Measurements from ENCODE around the gene ADCY3.
"Not testable (repeated sequence)": the region's sequence is repeated elsewhere in the genome, so short reads cannot be mapped to it uniquely, and the experiment has no call there.

ADCY3 gene

DNA sequence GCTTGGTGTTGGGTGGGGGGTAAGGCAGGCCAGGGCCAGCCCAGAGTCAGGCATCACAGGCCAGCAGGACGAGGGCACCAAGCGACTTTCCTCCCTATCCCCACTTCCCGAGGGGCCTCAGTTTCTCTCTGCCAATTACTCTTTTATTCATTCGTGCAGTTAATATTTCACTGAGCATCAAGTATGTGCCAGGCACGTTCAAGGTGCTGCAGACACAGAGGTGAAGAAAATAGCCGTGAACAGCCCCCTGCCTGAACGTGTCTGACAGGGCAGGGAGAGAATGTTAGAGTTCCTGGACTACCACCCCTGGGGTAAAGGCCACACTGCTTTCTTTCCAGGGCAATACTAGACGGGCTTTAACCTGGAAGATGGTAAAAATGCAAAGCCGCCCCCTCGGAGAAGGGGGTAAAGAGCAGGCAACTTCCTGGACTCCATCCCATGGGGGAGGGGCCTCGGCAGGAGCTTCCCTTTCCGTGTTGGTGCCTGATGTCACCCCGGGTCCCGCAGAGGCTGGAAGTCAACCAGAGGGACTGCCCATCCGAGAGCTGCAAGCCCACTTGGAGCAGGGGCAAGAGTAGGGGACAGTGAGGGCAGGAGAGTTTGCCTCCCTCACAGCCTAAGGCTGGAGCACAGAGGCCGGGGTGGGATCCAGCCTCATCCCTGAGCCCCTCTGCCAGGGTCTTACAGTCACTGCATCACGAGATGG, 79.7 kb downstream of the ADCY3 start:
- Histone ChIP-seq H3K27me3 (no peaks in the 10 kb centered on the region), H3K9me3 (no peaks in the 10 kb centered on the region), H3K36me3 (peaks cover 15% of the 10 kb centered on the region), H3K4me1 (no peaks in the 10 kb centered on the region), H3K4me3 (ENCODE audit: low read depth, low read length) (no peak overlapping the region)
- DNase-seq = no peak
- TF ChIP-seq CTCF (IDR thresholded peaks at IDR 0.05; ENCODE audit: low read depth, low read length) = no peak

DNA sequence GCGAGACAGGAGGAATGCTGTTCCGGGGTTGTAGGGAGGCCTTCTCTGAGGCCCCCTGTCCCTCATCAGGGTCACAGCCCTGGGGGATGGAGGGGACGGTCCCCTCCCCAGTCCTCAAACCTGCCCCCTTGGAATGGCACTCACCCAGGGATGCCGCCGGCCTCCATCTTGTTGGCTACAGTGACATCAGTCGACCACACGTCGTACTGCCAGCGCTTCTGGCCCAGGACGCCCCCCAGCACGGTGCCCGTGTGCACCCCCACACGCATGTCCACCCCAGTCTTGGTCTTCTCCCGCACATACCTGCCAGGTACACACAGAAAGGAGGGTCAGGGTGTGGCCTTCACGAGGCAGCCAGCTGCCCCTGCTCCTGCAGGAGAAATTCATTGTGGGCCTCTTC, 80.3 kb downstream of the ADCY3 start:
- DNase-seq = no peak
- TF ChIP-seq CTCF (IDR thresholded peaks at IDR 0.05; ENCODE audit: low read depth, low read length) = no peak
- Histone ChIP-seq H3K4me1 (no peaks in the 10 kb centered on the region), H3K27me3 (no peaks in the 10 kb centered on the region), H3K4me3 (ENCODE audit: low read depth, low read length) (no peak overlapping the region), H3K36me3 (peaks cover 20% of the 10 kb centered on the region), H3K9me3 (no peaks in the 10 kb centered on the region)

- Histone ChIP-seq H3K27me3 (no peaks in the 10 kb centered on the region), H3K4me3 (ENCODE audit: low read depth, low read length) (no peak overlapping the region), H3K4me1 (no peaks in the 10 kb centered on the region), H3K36me3 (peaks cover 23% of the 10 kb centered on the region), H3K9me3 (no peaks in the 10 kb centered on the region)
- no peak for DNase-seq
- TF ChIP-seq CTCF (IDR thresholded peaks at IDR 0.05; ENCODE audit: low read depth, low read length) = no peak
Measured at GRCh38 chr2:24838541-24838940, 81.5 kb downstream of the ADCY3 start.

- H3K36me3 ChIP-seq = peaks cover 23% of the 10 kb centered on the region
- H3K4me3 ChIP-seq (ENCODE audit: low read depth, low read length) = no peak overlapping the region
- H3K9me3 ChIP-seq = no peaks in the 10 kb centered on the region
- no peak for DNase-seq
- no peaks in the 10 kb centered on the region for H3K4me1 ChIP-seq
- TF ChIP-seq CTCF (IDR thresholded peaks at IDR 0.05; ENCODE audit: low read depth, low read length) = no peak
- H3K27me3 ChIP-seq = no peaks in the 10 kb centered on the region
Measured at GRCh38 chr2:24837996-24838513, 82.0 kb downstream of the ADCY3 start.

DNA sequence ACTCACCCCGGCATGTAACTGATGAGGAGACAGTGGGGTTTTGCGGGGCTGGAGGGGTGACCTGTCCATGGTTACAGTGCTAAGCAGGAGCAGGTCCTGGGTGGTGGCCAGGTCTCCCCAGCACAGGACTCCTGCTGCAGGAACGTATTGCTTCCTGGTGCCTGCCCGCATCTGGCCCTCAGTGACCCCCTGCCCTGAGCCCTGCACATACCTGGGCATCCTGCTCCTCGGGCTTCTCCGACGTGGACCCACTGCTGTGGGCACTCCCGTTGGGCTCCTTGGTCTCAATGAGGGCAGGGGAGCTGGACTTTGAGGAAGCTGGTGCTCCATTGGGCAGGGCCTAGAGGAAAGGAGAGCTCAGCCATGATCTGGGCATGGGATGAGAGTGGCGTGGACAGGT, 83.3 kb downstream of the ADCY3 start:
- no peak for DNase-seq
- H3K9me3 ChIP-seq = no peaks in the 10 kb centered on the region
- H3K4me1 ChIP-seq = no peaks in the 10 kb centered on the region
- no peak overlapping the region for H3K4me3 ChIP-seq (ENCODE audit: low read depth, low read length)
- peaks cover 23% of the 10 kb centered on the region for H3K36me3 ChIP-seq
- no peaks in the 10 kb centered on the region for H3K27me3 ChIP-seq
- TF ChIP-seq CTCF (IDR thresholded peaks at IDR 0.05; ENCODE audit: low read depth, low read length) = no peak

GRCh38 chr2:24836206-24836605, 83.8 kb downstream of the ADCY3 start:
- TF ChIP-seq CTCF (IDR thresholded peaks at IDR 0.05; ENCODE audit: low read depth, low read length) = no peak
- Histone ChIP-seq H3K27me3 (no peaks in the 10 kb centered on the region), H3K36me3 (peaks cover 23% of the 10 kb centered on the region), H3K4me3 (ENCODE audit: low read depth, low read length) (no peak overlapping the region), H3K9me3 (no peaks in the 10 kb centered on the region), H3K4me1 (no peaks in the 10 kb centered on the region)
- no peak for DNase-seq

GRCh38 chr2:24835411-24835810, 84.6 kb downstream of the ADCY3 start:
- not testable (repeated sequence) for H3K27me3 ChIP-seq; H3K4me1 ChIP-seq; H3K9me3 ChIP-seq; DNase-seq; H3K4me3 ChIP-seq (ENCODE audit: low read depth, low read length)
- H3K36me3 ChIP-seq = peaks cover 23% of the 10 kb centered on the region

Measured in BE2C (cell line).